Esophagus squamous epithelium (tissue), 5 donors: ENCODE measurements around the gene NAV2. TPM values are rescaled to one million over a fixed set of nuclear protein-coding genes. Genes with fewer than 3 reads are reported as not detected.

Source experiments
- DNase-seq: peaks from one replicate; lab custom pipeline; 2025; lab: John Stamatoyannopoulos, UW
- H3K27ac ChIP-seq, 4 donors: fragments of 200-600 bp; sonication (generic); one replicate each; pipeline ENCODE4 v1.5.1; 2016 to 2019; ENCODE audit warnings: mild to moderate bottlenecking in 1 of 4
- H3K27me3 ChIP-seq, 4 donors: fragments of 200-600 bp; sonication (generic); 1 replicate in 3 of 4; 2 replicates in 1 of 4; pipeline versions ENCODE4 v1.5.1 to v1.6.0; 2017 to 2021; ENCODE audit warnings: antibody characterized with exemption in 1 of 4
- H3K36me3 ChIP-seq, 3 donors: fragments of 200-600 bp; sonication (generic); one replicate each; pipeline ENCODE4 v1.5.1; 2016 to 2019
- H3K4me1 ChIP-seq, 3 donors: fragments of 200-600 bp; sonication (generic); one replicate each; pipeline ENCODE4 v1.5.1; 2017 to 2019
- H3K4me3 ChIP-seq, 4 donors: fragments of 200-600 bp; sonication (generic); 1 replicate in 3 of 4; 2 replicates in 1 of 4; pipeline ENCODE4 v1.5.1; 2016 to 2019; ENCODE audit warnings: mild to moderate bottlenecking in 2 of 4, moderate library complexity in 1 of 4
- H3K9me3 ChIP-seq, 3 donors: fragments of 200-600 bp; sonication (generic); one replicate each; pipeline ENCODE4 v1.5.1; 2016 to 2019
- POLR2A ChIP-seq, 4 donors: fragments of 450-650 bp; IDR thresholded peaks; one replicate each; pipeline ENCODE4 v1.6.1; 2017; ENCODE audit warnings: antibody characterized with exemption in 4 of 4, mild to moderate bottlenecking in 4 of 4, moderate library complexity in 3 of 4
- WGBS, 2 donors: methylation state at CpG; one replicate each; pipeline ENCODE4 v1.1.5; 2018; 5-methylcytosine and 5-hydroxymethylcytosine counted together
- intact Hi-C: fragments of 100-400 bp; cut with DNase I; formaldehyde crosslinking; loops from one replicate; pipeline ENCODE4 v1.15.0; 2022
- total RNA-seq, 4 donors: library from RNA; depleted of rRNA; stranded (reverse); fragments of >200 nt; gene quantifications; one replicate each; pipeline ENCODE4 v1.1.0, GENCODE V29; 2016
- TF ChIP-seq, protein P1 (sequence below), 6 experiments: fragments of 450-650 bp in 4 of 6; fragments of 200-600 bp in 2 of 6; sonication (generic) in 2 of 6; IDR thresholded peaks; one replicate each; pipeline ENCODE4 v1.5.1; 2016 to 2019; ENCODE audit warnings: antibody characterized with exemption in 6 of 6, mild to moderate bottlenecking in 4 of 6, moderate library complexity in 4 of 6
- donor health status: DM: yes; HTN: yes; CAD: no.

NAV2 gene
- total RNA-seq, 4 donors from 2014 or later = 4.9 to 19.1 (median 14.6) TPM

DNA sequence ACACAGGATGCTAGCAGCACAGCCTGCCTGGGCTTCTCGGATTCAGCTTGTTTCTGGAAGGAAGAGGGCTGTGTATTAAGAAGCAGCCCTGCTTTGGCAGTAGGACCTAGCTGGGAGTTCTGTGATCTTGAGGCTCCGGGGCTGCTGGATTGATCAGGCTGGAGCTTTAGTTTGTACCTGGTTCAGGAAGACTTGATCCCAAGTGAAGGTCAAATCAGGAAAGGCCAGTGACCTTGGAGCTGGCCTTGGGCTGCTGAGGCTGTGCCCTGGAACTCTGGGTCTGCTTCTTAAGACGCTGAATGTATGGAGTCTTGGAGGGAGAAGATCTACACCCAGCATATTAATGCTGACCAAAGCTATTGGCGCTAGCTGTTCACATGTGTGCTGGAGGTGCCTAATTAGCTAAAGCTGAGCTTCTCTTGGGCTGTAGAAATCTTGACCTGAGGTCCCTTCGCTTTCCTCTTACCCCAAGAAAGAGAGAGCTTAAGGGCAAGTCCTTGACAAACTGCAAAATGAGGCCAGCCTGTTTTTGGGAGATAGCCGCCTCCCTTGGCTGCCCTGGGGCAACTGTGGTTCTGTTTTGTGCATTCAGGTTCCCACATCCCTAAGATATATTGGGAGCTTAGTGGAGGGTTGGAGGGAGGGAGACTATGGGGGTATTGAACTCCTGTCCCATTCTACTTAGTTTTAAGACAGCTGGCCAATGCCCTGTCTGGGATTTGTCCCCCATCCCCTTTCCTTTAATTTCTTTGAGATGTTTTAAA is 311.7 kb downstream of the NAV2 start:
- Histone ChIP-seq H3K27ac (peak overlapping the region in 3 of 4 donors; percentile 55 to 65 (median 60)), H3K4me3 (peak overlapping the region; percentile 23 to 55 (median 30))
- WGBS, 2 donors = 47 to 75% methylated on average over 5 of the region's 6 CpGs

DNA sequence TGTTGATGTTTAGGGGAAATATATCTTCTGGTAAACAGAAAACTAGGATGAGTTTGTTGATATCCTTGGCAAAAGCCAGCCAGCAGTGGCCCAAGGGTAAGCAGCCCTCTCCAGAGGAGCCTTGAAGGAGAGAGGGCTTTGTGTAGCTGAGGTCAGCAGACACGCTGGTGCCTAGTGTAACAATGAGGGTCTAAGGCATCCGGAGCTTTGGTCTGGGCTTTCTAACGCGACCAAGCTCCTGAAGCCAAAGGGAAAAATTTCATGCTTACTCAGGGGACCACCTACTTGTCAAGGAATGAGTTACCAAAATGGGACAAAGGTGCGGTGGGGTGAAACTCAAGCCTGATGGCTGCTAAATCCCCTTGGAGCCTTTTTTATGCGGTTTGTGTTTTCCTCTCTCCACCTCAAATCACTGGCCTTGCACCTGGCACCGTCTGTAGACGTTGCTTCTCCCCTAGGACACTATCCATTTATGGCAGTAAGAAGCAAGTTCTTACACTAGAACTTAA is 312.7 kb downstream of the NAV2 start:
- TF ChIP-seq, protein P1, sequence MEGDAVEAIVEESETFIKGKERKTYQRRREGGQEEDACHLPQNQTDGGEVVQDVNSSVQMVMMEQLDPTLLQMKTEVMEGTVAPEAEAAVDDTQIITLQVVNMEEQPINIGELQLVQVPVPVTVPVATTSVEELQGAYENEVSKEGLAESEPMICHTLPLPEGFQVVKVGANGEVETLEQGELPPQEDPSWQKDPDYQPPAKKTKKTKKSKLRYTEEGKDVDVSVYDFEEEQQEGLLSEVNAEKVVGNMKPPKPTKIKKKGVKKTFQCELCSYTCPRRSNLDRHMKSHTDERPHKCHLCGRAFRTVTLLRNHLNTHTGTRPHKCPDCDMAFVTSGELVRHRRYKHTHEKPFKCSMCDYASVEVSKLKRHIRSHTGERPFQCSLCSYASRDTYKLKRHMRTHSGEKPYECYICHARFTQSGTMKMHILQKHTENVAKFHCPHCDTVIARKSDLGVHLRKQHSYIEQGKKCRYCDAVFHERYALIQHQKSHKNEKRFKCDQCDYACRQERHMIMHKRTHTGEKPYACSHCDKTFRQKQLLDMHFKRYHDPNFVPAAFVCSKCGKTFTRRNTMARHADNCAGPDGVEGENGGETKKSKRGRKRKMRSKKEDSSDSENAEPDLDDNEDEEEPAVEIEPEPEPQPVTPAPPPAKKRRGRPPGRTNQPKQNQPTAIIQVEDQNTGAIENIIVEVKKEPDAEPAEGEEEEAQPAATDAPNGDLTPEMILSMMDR (IDR thresholded peaks at IDR 0.05) = no peak
- no peak for TF ChIP-seq POLR2A (IDR thresholded peaks at IDR 0.05)
- Histone ChIP-seq H3K9me3 (no peaks in the 10 kb centered on the region), H3K27me3 (no peaks in the 10 kb centered on the region), H3K4me1 (peaks cover 16 to 75% (median 19%) of the 10 kb centered on the region in 3 donors), H3K4me3 (no peak overlapping the region), H3K36me3 (no peaks in the 10 kb centered on the region), H3K27ac (peak overlapping the region in 2 of 4 donors; percentile 13 to 60)
- no peak for DNase-seq
- 54 to 65% methylated on average over 7 to 8 of the region's 8 CpGs for WGBS, 2 donors
- intact Hi-C loops = no loop called here

More for the DNA sequence above, 311.7 kb downstream of the NAV2 start:
- peaks cover 16 to 74% (median 19%) of the 10 kb centered on the region in 3 donors for H3K4me1 ChIP-seq
- no peaks in the 10 kb centered on the region for H3K36me3 ChIP-seq
- TF ChIP-seq POLR2A (IDR thresholded peaks at IDR 0.05) = no peak
- TF ChIP-seq, protein P1 (IDR thresholded peaks at IDR 0.05) = no peak
- DNase-seq = no peak
- H3K9me3 ChIP-seq = no peaks in the 10 kb centered on the region
- H3K27me3 ChIP-seq = no peaks in the 10 kb centered on the region
- intact Hi-C loops = no loop called here

DNA sequence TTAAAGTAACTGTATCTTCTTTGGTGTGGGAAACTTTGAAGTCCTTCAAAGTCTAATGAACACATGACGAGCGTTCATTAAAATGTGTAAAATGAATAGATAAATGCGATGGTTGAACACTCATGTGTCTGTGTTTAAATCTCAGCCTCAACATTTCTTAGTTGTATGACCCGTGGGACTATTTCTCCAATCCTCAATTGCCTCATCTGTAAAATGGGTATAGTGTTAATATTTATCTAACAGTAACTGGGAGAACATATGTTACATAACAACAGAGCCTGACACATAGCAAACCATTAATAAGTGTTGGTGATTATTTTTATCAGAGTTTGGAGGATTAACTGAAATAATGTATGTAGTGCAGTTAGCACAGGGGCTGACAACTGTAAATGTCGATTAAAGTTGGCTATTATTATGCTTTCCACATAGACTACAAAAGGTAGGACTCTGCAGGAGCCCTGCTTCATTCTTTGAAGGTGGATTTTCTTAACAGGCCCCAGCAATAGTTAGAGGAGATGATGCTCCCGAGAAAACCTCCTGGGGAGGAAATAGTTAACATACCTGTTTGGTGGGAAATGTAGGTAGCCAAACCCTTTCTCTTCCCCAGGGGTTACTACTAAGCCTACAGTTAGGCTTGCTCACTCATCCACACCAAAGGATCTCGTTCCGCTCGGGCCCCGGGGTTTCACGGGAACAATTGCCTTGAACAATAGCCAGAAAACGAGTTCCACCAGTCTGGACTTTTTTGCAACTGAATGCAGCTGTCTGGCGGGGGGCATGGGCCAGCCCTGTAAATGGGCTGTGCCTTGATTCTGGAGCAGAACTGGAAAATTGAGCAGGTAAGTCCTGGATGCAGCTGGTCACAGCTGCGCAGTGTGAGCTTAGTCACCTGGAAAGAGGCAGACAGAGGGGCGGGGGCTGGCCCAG is 314.3 kb downstream of the NAV2 start:
- Histone ChIP-seq H3K4me1 (peaks cover 16 to 89% (median 26%) of the 10 kb centered on the region in 3 donors), H3K4me3 (peak overlapping the region in 2 of 4 donors; percentile 12 to 13), H3K36me3 (no peaks in the 10 kb centered on the region), H3K27me3 (no peaks in the 10 kb centered on the region), H3K27ac (peak overlapping the region; percentile 3 to 77 (median 64)), H3K9me3 (no peaks in the 10 kb centered on the region)
- 50 to 61% methylated on average over 8 to 12 of the region's 15 CpGs for WGBS, 2 donors
- intact Hi-C loops = no loop called here
- TF ChIP-seq, protein P1 (IDR thresholded peaks at IDR 0.05) = no peak
- TF ChIP-seq POLR2A (IDR thresholded peaks at IDR 0.05) = no peak
- DNase-seq = no peak

DNA sequence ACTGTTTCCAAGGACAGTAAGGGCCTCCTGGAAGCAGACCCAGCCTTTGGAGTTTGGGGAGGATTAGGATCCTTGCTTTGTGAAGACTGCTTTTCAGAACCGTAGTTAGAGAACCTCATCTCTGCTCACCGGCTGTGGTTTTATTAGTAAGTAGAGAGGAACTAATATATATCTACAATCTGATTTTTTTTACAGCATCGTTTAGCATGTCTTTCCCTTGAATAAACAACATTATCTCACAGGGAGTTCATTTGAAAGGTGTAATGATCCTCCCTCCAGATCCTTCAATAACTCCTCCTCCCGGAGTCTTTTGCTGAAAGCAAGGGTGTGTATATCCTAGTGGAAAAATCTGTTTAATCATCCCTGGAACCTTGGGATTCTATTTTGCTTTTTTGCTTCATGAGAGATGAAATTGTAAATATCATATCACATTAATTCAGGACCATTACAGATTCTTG is 314.9 kb downstream of the NAV2 start:
- Histone ChIP-seq H3K4me1 (peaks cover 16 to 89% (median 30%) of the 10 kb centered on the region in 3 donors), H3K27me3 (no peaks in the 10 kb centered on the region), H3K27ac (peak overlapping the region; percentile 3 to 77 (median 64)), H3K4me3 (peak overlapping the region in 2 of 4 donors; percentile 12 to 13), H3K9me3 (no peaks in the 10 kb centered on the region), H3K36me3 (no peaks in the 10 kb centered on the region)
- intact Hi-C loops = no loop called here
- TF ChIP-seq, protein P1 (IDR thresholded peaks at IDR 0.05) = no peak
- TF ChIP-seq POLR2A (IDR thresholded peaks at IDR 0.05) = no peak
- no peak for DNase-seq
- WGBS, 2 donors = 29 to 44% methylated on average over 4 of the region's 4 CpGs
